HepG2 (cell line): ENCODE measurements around the gene SMYD5. TPM values are rescaled to one million over a fixed set of nuclear protein-coding genes. Genes with fewer than 3 reads are reported as not detected.

Experiments used
- AHR ChIP-seq: IDR thresholded peaks from 2 replicates; pipeline ENCODE4 v1.6.1; 2018; ENCODE audit warnings: missing genetic modification reagents, missing compliant biosample characterization
- CSRNP2 ChIP-seq: sonication (generic); formaldehyde crosslinking; conservative IDR thresholded peaks from 2 replicates; pipeline ENCODE4 v1.8.0; 2022; ENCODE audit warnings: low read depth, missing genetic modification reagents
- FOXC1 ChIP-seq: sonication (generic); formaldehyde crosslinking; IDR thresholded peaks from 2 replicates; pipeline ENCODE4 v1.8.0; 2022; ENCODE audit warnings: mild to moderate bottlenecking, missing genetic modification reagents, borderline replicate concordance
- FOXO1 ChIP-seq: sonication (generic); formaldehyde crosslinking; IDR thresholded peaks from 2 replicates; pipeline ENCODE4 v1.4.0; 2020; ENCODE audit warnings: missing genetic modification reagents
- HHEX ChIP-seq: IDR thresholded peaks from 2 replicates; pipeline ENCODE4 v1.6.1; 2016; ENCODE audit warnings: control low read depth
- KLF13 ChIP-seq: sonication (generic); formaldehyde crosslinking; IDR thresholded peaks from 2 replicates; pipeline ENCODE4 v1.4.0; 2020; ENCODE audit warnings: mild to moderate bottlenecking, missing genetic modification reagents
- MAZ ChIP-seq, 2 experiments: sonication (generic) in 1 of 2; formaldehyde crosslinking in 1 of 2; IDR thresholded peaks; 2 replicates each; pipeline versions ENCODE4 v1.5.0 to v1.6.1; 2012 to 2020; ENCODE audit warnings: low read depth in 2 of 2, mild to moderate bottlenecking in 2 of 2, borderline replicate concordance in 1 of 2, improper control_type of control experiment in 1 of 2, low read length in 1 of 2, missing genetic modification reagents in 1 of 2, moderate library complexity in 1 of 2
- MED13 ChIP-seq: sonication (generic); formaldehyde crosslinking; IDR thresholded peaks from 2 replicates; pipeline ENCODE4 v1.5.0; 2020; ENCODE audit warnings: missing genetic modification reagents
- MTA3 ChIP-seq: sonication (generic); formaldehyde crosslinking; IDR thresholded peaks from 2 replicates; pipeline ENCODE4 v1.4.0; 2020; ENCODE audit warnings: missing genetic modification reagents
- MXD4 ChIP-seq: IDR thresholded peaks from 2 replicates; pipeline ENCODE4 v1.6.1; 2016; ENCODE audit warnings: mild to moderate bottlenecking, missing biosample characterization, missing genetic modification reagents
- POLR2AphosphoS5 ChIP-seq: IDR thresholded peaks from 2 replicates; pipeline ENCODE4 v1.6.1; 2012; ENCODE audit warnings: low read depth, low read length
- PREB ChIP-seq: sonication (generic); formaldehyde crosslinking; IDR thresholded peaks from 2 replicates; pipeline ENCODE4 v1.4.0; 2020; ENCODE audit warnings: missing genetic modification reagents
- RFX5 ChIP-seq: IDR thresholded peaks from 2 replicates; pipeline ENCODE4 v1.6.1; 2011; ENCODE audit warnings: low read depth, low read length, improper control_type of control experiment
- SNAPC4 ChIP-seq: sonication (generic); formaldehyde crosslinking; IDR thresholded peaks from 2 replicates; pipeline ENCODE4 v1.4.0; 2020; ENCODE audit warnings: mild to moderate bottlenecking, missing genetic modification reagents
- TOE1 ChIP-seq: sonication (generic); formaldehyde crosslinking; IDR thresholded peaks from 2 replicates; pipeline ENCODE4 v1.4.0; 2020; ENCODE audit warnings: mild to moderate bottlenecking, missing genetic modification reagents
- ZNF264 ChIP-seq: sonication (generic); formaldehyde crosslinking; IDR thresholded peaks from 2 replicates; pipeline ENCODE4 v1.4.0; 2020; ENCODE audit warnings: missing genetic modification reagents
- ZNF431 ChIP-seq: sonication (generic); formaldehyde crosslinking; IDR thresholded peaks from 2 replicates; pipeline ENCODE4 v1.9.0; 2022; ENCODE audit warnings: missing genetic modification reagents, low read depth, mild to moderate bottlenecking, borderline replicate concordance
- ZNF501 ChIP-seq: sonication (generic); formaldehyde crosslinking; IDR thresholded peaks from 2 replicates; pipeline ENCODE4 v1.5.1; 2020; ENCODE audit warnings: mild to moderate bottlenecking, moderate library complexity, missing genetic modification reagents
- ZNF576 ChIP-seq: sonication (generic); formaldehyde crosslinking; IDR thresholded peaks from 2 replicates; pipeline ENCODE4 v1.4.0; 2020; ENCODE audit warnings: mild to moderate bottlenecking, missing genetic modification reagents
- ZNF607 ChIP-seq: sonication (generic); formaldehyde crosslinking; IDR thresholded peaks from 2 replicates; pipeline ENCODE4 v1.5.1; 2020; ENCODE audit warnings: missing genetic modification reagents, mild to moderate bottlenecking, borderline replicate concordance
- ZNF614 ChIP-seq: IDR thresholded peaks from 2 replicates; pipeline ENCODE4 v1.6.1; 2018; ENCODE audit warnings: missing biosample characterization, missing genetic modification reagents, inconsistent platforms, borderline replicate concordance
- ZNF644 ChIP-seq: IDR thresholded peaks from 2 replicates; pipeline ENCODE4 v1.6.1; 2016; ENCODE audit warnings: low read depth
- polyA plus RNA-seq, 8 experiments: library from polyadenylated mRNA; depleted of rRNA in 3 of 8; stranded (reverse) in 7 of 8; unstranded in 1 of 8; fragments of >200 nt; fragmentation: Illumina TruSeq in 4 of 8; extraction: Trizol in 4 of 8; gene quantifications; 2 replicates each; pipeline versions ENCODE4 v1.2.1 to v1.2.3, GENCODE V29; 2011 to 2016; ENCODE audit warnings: low read depth in 4 of 8, missing spikeins in 1 of 8, mixed read lengths in 1 of 8; ENCODE audit not compliant: insufficient read depth in 1 of 8
- total RNA-seq, 5 experiments: library from RNA; depleted of rRNA; stranded (reverse); fragments of >200 nt; fragmentation: Illumina TruSeq; extraction: Trizol; gene quantifications; 2 replicates each; pipeline ENCODE4 v1.2.3, GENCODE V29; 2016; ENCODE audit warnings: low read depth in 1 of 5

The SMYD5 gene
- total and polyA plus RNA-seq, 2 of the 13 experiments (the other 11 are each of a cell fraction or from before 2014, with no cell fraction given): 55.8 to 70.4 TPM

- TF ChIP-seq SNAPC4: 0 out of 2 replicates have a peak, but pooled peaks have one; percentile 3
- TF ChIP-seq MTA3 (CRISPR knock-in tag): no peak
- TF ChIP-seq ZNF576 (CRISPR knock-in tag): no peak
- peak; percentile 96 for TF ChIP-seq ZNF501
- 0 out of 2 replicates have a peak, but pooled peaks have one; percentile 60 for TF ChIP-seq ZNF607
- no peak for TF ChIP-seq POLR2AphosphoS5
- no peak for TF ChIP-seq ZNF264 (CRISPR knock-in tag)
- peak; percentile 54 for TF ChIP-seq FOXO1 (CRISPR knock-in tag)
- no peak for TF ChIP-seq MED13 (CRISPR knock-in tag)
- TF ChIP-seq FOXC1 (CRISPR knock-in tag): peak; percentile 87; the same call in 1 of the 2 replicates
- no peak for TF ChIP-seq ZNF431
- TF ChIP-seq HHEX (CRISPR knock-in tag): 0 out of 2 replicates have a peak, but pooled peaks have one; percentile 28
- 0 out of 2 replicates have a peak, but pooled peaks have one; percentile 30 for TF ChIP-seq MXD4 (CRISPR knock-in tag)
- peak; percentile 86; the same call in 1 of the 2 replicates for TF ChIP-seq AHR (CRISPR knock-in tag)
- no peak for TF ChIP-seq CSRNP2
- peak; percentile 93 for TF ChIP-seq KLF13 (CRISPR knock-in tag)
- TF ChIP-seq ZNF614: peak; percentile 67; the same call in 1 of the 2 replicates
- peak; percentile 66; the same call in 1 of the 2 replicates for TF ChIP-seq TOE1 (CRISPR knock-in tag)
- TF ChIP-seq PREB (CRISPR knock-in tag): no peak
- TF ChIP-seq ZNF644: no peak
- TF ChIP-seq RFX5: no peak
- peak; percentile 90 for TF ChIP-seq MAZ (IDR thresholded peaks at IDR 0.05; ENCODE audit: borderline replicate concordance, low read depth, low read length)
- peak; percentile 96 for TF ChIP-seq MAZ (CRISPR knock-in tag; IDR thresholded peaks at IDR 0.05; ENCODE audit: low read depth)
Observed at GRCh38 chr2:73176881-73177644, 37.0 kb upstream of the SMYD5 start (continued).
